Cerebellar cortex (tissue), 1 donor: ENCODE data around the gene CDK6.
"Not testable (repeated sequence)": the region's sequence is repeated elsewhere in the genome, so short reads cannot be mapped to it uniquely, and the experiment has no call there.

Source experiments
- DNase-seq: peaks from one replicate; pipeline ENCODE4 v3.0.0-alpha.2; 2015; ENCODE audit warnings: low spot score

CDK6 gene

DNA sequence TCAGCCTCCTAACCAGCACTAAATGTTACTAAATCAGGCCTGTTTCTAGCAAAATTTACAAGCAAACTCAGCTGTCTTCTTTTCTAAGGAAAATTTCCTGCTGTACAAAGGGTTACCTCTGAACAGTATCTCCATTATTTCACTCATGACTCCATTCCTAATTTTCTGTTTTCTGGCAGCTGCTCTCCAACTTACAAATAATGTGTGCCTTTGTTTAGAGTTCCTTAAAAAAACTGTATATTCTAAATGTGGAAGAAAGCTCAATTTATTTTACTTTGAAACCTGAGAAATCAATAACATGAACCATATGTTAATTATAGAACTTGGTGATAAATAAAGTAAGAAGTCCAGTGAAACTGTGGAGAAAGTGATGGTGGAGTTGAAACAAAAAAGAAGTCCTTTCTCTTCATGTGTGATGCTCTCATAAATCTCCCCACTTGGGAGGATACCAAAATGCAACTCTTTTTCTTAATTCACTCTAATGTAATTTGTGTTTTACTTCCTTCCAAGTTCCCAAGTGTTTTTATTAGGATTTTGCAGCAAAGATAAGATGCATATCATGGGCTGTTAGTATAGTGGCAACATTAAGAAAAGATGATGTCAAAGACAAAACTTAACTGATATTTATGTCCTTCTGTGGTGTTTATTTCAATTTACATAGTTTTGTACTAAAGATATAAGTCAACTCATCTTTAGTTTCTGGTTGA lies 74.8 kb downstream of the CDK6 start:
- no peak for DNase-seq

DNA sequence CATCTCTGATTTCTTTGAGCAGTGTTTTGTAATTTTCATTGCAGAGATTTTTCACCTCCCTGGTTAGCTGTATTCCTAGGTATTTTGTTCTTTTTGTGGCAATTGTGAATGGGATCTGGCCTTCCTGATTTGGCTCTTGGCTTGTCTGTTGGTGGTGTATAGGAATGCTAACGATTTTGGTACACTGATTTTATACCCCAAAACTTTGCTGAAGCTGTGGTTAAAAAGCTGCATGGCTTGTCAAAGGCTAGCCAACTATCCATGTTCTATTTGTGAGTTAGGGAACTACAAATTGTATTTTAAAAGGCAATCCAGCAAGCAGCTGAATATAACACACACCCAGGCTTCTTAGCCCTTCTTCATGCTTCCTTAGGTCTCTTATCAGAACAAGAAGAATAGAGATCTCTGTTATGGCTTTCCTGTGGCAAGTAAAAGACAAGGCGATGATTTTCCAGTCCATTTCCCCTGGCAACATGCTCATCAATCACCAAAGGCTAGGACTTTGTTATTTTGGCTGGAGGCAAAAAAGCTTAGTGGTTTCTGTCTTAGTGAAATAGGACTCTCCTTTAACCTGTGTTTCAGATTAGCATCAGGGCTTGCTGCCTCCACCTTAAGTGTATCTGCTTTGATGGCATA lies 77.5 kb downstream of the CDK6 start:
- DNase-seq, result no peak

DNA sequence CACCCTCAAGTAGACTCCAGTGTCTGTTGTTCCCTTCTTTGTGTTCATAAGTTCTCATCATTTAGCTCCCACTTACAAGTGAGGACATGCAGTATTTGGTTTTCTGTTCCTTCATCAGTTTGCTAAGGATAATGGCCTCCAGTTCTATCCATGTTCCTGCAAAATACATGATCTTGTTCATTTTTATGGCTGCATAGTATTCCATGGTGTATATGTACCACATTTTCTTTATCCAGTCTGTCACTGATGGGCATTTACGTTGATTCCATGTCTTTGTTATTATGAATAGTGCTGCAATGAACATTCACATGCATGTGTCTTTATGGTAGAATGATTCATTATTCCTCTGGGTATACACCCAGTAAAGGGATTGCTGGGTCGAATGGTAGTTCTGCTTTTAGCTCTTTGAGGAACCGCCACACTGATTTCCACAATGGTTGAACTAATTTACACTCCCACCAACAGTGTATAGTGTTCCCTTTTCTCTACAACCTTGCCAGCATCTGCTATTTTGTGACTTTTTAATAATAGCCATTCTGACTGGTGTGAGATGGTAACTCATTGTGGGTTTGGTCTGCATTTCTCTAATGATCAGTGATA lies 79.0 kb downstream of the CDK6 start:
- DNase-seq, result not testable (repeated sequence)

DNA sequence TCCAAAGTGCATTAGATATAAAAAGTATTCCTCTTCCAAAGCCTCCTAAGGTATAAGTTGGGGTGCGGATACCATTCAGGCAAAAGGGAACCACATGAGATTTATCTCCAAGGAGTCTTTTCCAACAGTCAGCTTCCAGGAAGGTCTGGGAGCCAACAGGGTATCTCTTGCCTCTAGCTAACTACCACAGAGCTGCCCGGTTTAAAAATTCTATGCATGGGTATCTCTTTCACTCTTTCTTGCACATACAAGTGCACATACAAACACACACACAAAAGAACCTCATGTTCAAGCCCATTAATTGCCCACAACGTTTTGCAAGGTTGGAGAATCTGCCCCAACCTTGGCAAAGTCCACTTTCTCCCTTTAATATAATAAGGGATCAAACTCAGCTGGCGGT lies 80.7 kb downstream of the CDK6 start:
- DNase-seq, result no peak

DNA sequence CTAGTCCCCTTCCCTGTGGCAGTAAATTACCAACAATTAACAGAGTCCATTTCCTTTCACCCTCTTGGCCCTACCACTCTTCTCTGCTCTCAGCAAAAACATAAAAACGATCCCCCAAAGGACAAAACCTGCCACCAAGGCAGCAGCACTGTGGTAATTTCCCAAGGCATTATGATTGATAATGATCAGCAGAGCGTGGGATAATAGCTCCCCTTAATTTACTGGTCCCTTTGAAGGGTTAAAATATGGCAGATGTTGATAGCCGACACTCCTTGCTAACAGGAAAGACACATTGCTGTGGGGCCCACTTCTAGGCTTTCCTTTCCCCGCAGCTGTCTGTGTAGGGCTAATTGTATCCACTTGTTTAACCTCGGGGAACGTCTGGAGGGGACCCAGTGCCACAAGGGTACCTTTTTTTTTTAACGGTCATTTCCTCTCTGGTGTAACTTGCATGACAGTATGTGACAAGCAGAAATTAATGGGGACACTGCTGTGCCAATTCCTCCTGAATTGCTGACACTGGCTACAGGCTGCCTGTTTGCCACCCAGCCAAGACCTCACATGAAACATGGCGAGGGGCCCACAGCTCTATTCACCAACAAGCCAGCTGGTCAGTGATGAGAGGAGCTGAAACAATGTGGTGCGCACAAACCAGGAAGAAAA lies 81.3 kb downstream of the CDK6 start:
- peak; percentile 94 for DNase-seq

DNA sequence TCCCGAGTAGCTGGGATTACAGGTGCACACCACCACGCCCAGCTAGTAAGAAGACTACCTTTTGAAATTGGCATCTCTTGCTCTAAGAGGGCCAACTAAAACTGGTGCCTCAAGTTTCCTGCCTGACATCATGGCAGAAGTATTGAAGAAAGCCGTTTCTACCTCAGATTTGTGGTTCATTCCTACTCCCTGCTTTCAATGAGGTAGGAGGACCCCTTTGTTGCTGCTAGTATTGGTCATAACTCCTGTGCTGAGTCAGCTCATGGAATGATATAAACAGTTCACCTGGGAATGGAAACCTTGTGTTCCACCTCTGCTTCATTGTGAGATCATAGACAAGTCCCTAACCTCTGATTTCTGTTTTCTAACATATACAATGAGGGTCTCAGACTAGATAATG lies 82.8 kb downstream of the CDK6 start:
- no peak for DNase-seq

DNA sequence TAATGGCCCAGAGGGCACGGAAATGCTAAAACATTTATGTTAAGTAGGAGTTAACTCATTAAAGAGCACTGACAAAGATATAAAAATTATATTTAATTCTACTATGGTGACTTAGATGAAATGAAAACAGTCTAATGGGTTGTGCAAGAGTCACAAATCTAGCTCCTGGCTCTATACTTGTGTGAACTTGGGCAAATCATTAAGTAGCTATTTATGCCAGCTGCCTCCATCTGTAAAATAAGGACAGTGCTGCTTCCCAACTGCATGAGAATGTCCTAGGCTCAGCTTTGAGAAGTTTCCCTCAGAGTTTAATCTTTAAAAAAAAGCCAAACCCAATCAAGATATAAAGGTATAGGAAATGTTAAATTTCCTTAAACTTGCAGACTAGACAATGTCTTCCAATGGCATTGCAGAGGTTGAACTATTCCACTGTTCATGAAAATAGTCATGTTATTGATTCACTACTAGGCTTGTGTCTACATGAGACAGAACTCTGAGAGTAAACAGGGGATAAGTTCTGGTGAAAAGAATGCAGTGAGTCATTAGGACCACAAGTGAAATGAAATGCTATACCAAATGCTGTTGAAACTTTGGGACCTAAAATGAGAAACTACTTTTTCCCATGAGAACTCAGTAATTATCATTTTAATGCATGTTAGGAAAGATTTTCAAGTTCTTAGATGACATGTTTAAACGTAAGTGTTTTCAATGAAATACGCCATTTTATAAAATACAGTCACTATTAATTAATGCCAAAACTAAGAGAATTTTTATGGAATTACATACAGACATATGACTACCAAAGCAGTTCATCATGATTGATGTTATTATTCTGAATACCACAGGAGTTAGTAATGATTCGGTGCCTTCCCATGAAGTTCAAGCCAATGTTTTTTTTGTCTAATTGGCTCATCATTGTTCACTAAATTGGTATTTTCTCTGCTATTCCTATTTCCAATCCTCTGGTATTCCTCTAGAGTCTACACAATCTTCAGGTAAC lies 84.2 kb downstream of the CDK6 start:
- DNase-seq, result no peak

DNA sequence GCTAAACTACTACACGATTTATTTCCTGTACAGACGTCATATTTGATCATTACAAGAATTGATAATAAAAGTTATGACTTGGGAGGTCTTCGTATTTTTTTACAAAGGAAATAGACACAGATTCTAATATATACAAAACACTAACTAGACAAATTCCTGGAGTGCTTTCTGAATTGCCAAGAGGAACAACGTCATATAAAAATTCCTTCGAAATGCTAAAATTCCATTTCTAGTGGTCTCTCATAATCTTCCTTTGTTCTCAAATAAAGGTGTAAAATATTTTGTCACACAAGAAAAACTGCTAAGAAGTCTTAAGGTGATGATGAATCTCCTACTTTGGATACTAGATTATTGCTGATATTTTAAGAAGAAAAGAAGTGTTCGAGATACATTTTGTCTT lies 85.4 kb downstream of the CDK6 start:
- no peak for DNase-seq

DNA sequence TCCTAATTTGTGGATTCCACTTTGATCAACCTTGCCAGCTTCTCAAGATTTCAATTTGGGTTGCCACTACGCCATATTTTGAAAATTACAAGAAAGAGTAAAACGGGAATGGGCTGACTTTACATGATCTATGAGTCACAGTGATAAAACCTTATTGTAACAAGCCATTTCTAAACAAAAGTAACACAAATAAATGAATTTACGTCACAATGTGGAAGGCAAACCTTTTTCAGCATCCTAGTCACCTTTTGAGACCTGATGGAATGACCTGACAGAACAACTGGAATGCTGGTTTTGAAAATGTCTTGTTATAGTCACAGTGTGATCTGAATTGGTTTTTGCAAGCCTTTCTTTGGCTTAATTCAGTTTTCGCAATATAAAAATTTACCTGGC lies 85.9 kb downstream of the CDK6 start:
- no peak for DNase-seq

DNA sequence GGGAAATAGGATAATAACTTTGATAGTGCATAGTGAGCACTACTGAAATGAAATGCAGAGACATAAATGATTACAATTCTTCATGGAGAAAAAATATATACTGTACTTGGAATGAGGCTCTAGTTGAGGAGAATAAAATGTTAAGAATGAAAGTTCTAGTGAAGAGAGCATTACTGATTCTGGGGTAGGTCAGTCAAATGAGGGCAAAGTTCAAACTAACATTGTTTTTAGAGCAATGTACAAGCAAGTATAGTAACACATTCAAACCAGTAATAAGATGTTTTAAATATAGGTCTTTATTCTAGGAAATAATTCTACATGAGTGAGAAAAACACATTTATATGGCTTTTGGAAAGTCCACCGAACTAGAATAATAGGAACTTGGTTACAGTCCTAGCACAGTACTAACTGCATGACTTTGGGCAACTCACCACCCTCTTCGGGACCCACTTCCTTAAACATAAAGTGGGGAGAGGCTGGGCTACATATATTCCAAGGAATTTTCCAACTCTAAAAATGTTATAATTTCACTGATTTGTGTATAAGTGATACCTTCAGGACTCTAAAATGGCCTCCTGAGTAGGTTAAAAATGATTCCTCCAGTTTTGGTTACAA lies 86.4 kb downstream of the CDK6 start:
- DNase-seq, result no peak

DNA sequence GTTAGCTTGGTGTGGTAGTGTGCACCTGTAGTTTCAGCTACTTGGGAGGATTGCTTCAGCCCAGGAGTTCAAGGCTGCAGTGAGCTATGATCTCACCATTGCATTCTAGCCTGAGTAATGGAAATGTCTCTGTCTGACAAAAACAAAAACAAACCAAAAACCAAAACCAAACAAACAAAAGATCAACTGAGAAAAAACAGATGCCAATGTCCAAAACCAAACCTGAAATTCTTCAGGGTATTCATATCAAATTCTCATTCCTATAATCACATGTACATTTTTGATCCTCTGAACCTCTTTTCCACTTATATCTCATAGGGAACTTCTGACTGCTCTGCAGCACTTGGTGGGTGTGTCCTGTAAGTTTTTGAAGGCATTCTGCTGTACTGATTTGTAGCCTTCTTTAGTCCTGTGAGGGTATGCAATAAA lies 87.0 kb downstream of the CDK6 start:
- DNase-seq, result no peak

DNA sequence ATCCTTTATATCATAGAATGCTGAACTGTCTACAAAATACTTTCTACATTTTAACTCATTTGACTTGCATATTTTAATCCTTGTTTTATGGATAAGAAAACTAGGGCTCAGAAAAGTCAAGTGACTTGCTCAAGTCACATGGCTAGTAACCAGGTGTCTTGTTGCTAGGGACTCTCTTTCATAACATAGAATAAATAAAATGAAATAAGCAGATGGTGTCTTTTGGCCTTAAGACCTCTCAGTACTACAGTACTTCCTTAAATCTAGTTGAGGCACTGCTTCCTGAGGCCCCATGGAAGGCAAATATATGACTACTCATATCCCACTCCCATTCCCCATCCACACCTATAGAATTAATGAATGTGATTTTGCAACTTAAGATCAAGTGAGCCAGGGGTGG lies 87.9 kb downstream of the CDK6 start:
- DNase-seq, result no peak

DNA sequence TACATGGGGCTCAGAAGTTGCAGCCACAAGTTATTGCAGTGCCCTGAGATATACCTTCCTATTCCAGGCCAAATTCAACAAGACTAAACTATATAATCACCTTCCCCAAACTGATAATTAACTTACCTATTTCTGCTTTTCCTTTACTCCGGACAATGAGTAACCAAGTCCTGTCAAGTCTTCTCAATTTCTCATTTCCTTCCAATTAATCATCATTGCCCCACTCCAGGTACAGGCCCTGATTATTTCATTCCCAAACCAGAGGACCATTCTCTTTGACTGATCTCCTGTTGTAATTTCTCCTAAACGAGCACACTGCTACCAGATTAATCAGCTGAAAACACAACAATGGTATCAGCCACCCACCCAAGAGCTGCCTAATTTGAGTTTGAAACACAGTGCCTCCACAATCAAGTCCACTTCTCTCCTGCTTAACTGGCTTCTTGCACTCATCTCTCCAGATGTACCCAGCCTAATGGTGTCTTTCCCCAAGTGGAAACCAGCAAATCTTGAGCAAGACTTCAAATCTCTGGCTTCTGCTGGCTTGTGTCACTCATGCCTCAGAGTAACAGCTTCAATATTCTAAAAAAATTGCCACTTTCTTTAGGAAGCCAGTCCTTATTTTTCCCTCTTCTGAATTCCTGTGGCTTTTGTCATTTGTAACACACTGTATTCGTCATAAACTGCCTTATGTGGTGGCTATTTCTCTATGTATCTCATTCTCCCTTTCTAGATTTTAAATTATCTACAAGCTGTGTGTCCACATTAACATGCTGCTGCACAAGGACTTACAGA lies 89.1 kb downstream of the CDK6 start:
- DNase-seq, result no peak

DNA sequence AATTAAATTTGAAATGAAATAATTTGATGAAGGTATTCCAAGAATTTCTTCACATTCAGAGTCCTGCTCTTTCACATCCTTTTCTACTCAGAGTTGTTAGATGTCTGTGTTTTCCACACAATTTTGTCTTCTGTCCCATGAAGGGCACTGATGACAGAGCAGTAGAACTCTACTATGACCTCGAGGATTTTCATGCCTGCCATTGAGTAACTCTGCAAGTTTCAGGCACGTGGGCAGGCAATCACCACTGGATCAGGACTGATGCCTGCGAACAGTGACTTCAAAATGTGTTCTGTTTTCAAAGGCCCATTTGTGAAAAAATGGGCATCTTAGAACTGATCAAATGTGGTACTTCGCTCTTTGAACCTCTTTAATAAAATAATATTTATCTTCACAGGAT lies 91.1 kb downstream of the CDK6 start:
- DNase-seq, result no peak

DNA sequence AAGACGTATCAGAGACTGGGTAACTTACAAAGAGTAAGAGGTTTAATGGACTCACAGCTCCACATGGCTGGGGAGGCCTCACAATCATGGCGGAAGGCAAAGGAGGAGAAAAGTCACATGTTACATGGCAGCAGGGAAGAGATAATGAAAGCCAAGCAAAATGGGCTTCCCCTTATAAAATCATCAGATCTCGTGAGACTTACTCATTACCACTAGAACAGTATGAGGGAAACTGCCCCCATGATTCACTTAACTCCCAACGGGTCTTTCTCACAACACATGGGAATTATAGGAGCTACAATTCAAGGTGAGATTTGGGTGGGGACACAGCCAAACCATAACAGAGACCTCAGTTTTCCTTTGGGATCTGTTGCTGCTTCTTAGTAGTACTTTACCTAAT lies 92.2 kb downstream of the CDK6 start:
- DNase-seq, result not testable (repeated sequence)

DNA sequence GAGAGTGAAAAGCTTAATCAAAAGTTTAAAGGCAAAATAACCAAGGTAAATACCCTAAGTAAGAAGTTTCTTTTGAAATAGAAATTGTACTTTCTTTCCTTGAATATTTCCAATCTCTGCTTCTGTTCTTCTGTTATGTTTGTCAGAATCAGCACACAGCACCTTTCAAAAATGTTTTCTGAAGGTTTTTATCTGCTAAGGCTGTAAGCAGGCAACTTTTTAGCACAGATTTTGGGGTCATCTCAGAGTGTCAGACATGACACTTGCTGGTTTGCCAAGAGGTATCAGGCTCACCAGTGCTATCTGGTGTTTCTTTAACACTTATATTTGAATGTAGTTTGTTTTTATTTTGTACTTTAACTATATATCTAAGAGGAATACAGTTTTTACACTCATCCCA lies 94.2 kb downstream of the CDK6 start:
- DNase-seq, result no peak

DNA sequence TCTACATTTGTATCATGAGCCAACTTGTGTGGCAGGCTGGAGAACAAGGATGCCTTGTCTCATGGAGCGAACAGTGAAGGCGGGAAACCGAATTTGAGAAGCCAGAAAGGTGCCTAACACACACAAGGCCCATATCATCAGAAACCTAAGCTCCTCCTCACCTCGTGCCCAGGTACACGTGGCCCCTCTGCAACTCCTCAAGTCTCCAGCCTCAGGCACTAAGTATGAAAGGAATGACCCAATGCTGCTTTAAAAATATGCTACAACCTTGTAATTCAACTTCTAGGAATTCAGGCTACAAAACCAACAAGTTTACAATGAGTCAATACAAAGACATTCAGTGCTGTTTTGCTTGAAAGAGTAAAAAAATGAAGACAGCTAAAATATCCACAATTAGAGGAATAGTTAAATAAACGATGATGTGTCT lies 95.7 kb downstream of the CDK6 start:
- DNase-seq, result no peak

DNA sequence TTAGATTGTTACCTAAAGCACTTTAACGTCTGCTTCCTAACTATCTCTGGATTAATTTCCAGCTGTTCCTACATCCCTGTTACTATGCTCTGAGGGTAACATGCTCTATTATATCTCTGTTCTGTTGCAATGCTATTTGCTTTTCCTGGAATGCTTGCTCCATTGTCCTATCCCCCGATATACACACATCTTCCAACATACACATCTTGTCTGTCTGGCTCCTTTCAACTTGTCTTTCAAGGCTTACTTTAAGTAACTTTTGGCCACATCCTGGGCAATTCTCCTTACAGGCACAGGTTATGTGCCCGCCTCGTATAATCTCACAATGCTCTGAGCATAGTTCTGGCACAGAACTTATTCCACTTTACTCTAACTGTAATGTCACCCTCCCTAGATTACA lies 96.2 kb downstream of the CDK6 start:
- DNase-seq, result no peak

DNA sequence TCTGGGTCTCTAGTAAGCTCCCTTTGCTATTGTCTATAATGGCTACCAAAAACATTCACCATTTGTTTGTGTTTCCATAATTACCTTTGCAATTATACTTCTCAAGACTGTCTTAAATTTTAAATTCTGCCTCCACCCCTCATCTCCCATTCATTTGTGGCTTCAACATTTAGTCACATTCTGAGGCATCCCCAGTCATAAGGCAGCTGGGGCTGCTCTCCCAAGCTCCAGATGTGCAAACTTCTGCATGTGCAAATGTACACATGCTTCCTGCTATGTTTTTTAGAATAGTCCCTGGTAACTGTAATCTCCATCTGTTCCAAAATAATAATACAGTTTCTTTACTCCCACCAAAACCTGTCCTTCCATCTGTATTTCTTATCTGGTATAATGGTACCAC lies 97.3 kb downstream of the CDK6 start:
- no peak for DNase-seq

DNA sequence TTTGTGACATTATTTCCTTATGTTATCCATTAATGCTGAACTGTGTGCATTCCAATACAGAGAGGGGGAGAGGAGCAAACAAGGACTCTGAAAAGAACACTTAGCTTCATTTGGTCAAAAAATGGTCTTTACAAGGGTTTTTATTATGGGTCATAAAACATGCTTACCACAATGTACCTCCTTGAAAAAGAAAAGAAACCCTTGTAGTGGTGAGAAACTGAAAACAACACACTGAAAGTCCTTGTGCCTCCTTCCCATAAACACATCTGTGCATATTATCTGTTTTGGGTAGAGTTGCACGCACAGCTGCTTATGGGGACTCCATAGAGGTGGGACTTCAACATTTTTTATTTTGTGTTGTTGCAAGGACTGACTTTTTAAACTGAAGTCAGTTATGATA lies 98.7 kb downstream of the CDK6 start:
- no peak for DNase-seq

DNA sequence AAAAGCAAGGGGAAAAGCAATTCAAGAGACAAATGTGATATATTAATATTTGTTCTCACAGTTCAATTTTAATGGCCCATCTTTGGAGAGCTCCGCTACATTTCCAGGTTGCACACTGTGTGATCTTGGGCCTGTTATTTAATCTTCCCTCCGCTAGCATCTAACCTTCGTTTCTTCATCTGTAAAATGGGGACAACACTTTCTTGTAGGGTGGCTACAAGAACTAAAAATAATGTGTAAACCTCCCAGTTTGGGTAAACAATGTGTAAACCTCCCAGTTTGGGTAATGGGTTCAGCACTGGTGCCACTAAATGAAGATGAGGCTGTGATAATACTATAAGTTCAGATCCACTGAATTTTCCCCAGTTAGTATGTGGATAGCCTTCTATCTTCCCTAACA lies 99.5 kb downstream of the CDK6 start:
- no peak for DNase-seq
